ENCODE data around the gene HEATR9.

The HEATR9 gene

DNA sequence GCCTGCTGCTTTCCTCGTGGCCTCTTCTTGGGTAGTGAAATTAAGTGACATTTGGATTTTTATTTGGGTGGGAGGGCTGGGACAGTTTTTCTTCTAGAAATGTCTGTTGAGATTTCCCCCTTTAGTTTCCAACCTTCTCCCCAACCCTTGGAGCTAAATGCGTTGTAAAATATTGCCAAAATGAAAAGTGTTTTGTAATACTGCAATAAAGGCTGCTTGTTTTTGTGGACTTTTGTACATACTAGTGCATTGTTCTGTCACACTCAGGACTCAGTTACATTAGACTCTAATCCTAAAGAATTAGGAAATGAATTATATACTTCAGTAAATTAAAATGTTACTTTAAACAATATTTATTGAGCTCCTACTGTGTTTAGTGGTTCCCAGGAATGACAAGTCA lies 21.7 kb downstream of the HEATR9 start:
- no peak for DNase-seq (ENCODE audit: low read depth)
- no peak overlapping the region for H3K4me3 ChIP-seq (ENCODE audit: low read depth, low read length)
- TF ChIP-seq, protein P1, sequence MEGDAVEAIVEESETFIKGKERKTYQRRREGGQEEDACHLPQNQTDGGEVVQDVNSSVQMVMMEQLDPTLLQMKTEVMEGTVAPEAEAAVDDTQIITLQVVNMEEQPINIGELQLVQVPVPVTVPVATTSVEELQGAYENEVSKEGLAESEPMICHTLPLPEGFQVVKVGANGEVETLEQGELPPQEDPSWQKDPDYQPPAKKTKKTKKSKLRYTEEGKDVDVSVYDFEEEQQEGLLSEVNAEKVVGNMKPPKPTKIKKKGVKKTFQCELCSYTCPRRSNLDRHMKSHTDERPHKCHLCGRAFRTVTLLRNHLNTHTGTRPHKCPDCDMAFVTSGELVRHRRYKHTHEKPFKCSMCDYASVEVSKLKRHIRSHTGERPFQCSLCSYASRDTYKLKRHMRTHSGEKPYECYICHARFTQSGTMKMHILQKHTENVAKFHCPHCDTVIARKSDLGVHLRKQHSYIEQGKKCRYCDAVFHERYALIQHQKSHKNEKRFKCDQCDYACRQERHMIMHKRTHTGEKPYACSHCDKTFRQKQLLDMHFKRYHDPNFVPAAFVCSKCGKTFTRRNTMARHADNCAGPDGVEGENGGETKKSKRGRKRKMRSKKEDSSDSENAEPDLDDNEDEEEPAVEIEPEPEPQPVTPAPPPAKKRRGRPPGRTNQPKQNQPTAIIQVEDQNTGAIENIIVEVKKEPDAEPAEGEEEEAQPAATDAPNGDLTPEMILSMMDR (IDR thresholded peaks at IDR 0.05; ENCODE audit: control insufficient read depth, extremely low read depth, insufficient read depth), result no peak

GRCh38 chr17:35846055-35846809 lies 22.5 kb downstream of the HEATR9 start:
- DNase-seq (ENCODE audit: low read depth), result no peak
- TF ChIP-seq, protein P1 (IDR thresholded peaks at IDR 0.05; ENCODE audit: control insufficient read depth, extremely low read depth, insufficient read depth), result no peak
- no peak overlapping the region for H3K4me3 ChIP-seq (ENCODE audit: low read depth, low read length)

GRCh38 chr17:35844547-35844946 lies 24.1 kb downstream of the HEATR9 start:
- no peak overlapping the region for H3K4me3 ChIP-seq (ENCODE audit: low read depth, low read length)
- no peak for DNase-seq (ENCODE audit: low read depth)
- TF ChIP-seq, protein P1 (IDR thresholded peaks at IDR 0.05; ENCODE audit: control insufficient read depth, extremely low read depth, insufficient read depth), result no peak

DNA sequence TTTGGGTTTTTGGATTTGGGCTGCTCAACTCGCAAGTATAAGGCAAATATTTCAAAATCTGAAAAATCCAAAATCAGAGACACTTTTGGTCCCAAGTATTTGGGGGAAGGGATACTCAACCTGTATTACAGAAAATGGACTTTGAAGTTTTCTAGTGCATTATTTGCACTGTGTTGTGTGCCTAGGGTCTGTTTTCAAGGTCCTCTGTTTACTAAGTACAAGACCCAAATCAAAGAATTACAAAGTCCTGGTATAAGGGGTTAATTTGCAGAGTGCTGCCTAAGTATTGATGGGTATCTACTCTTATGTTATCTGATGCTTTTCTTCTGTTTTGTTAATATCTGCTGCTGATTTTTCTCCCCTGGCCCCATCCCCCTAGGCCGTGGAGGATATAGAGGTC lies 25.0 kb downstream of the HEATR9 start:
- no peak for DNase-seq (ENCODE audit: low read depth)
- TF ChIP-seq, protein P1 (IDR thresholded peaks at IDR 0.05; ENCODE audit: control insufficient read depth, extremely low read depth, insufficient read depth), result no peak
- no peak overlapping the region for H3K4me3 ChIP-seq (ENCODE audit: low read depth, low read length)

- DNase-seq (ENCODE audit: low read depth), result no peak
- TF ChIP-seq, protein P1 (IDR thresholded peaks at IDR 0.05; ENCODE audit: control insufficient read depth, extremely low read depth, insufficient read depth), result no peak
Measured at GRCh38 chr17:35842239-35842638, 26.5 kb downstream of the HEATR9 start.

DNA sequence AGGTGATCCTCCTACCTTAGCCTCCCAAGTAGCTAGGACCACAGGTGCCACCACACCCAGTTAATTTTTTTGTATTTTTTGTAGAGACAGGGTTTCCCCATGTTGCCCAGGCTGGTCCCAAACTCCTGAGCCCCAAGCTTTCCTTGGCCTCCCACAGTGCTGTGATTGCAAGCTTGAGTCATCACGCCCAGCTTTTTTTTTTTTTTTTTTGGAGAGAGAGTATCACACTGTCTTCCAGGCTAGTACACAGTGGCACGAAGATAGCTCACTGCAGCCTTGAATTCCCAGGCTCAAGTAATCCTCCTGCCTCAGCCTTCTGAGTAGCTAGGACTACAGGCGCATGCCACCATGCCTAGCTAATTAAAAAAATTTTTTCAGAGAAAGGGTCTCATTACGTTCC lies 27.2 kb downstream of the HEATR9 start:
- TF ChIP-seq, protein P1 (IDR thresholded peaks at IDR 0.05; ENCODE audit: control insufficient read depth, extremely low read depth, insufficient read depth), result no peak
- no peak for DNase-seq (ENCODE audit: low read depth)

More at GRCh38 chr17:35842239-35842638, 26.5 kb downstream of the HEATR9 start:
- H3K4me3 ChIP-seq (ENCODE audit: low read depth, low read length), result no peak overlapping the region

GRCh38 chr17:35841101-35841500 lies 27.6 kb downstream of the HEATR9 start:
- TF ChIP-seq, protein P1 (IDR thresholded peaks at IDR 0.05; ENCODE audit: control insufficient read depth, extremely low read depth, insufficient read depth), result no peak
- DNase-seq (ENCODE audit: low read depth), result no peak
- no peak overlapping the region for H3K4me3 ChIP-seq (ENCODE audit: low read depth, low read length)

More for the DNA sequence above, 27.2 kb downstream of the HEATR9 start:
- no peak overlapping the region for H3K4me3 ChIP-seq (ENCODE audit: low read depth, low read length)

Measured in LNCaP clone FGC (cell line).